ENCODE data around the gene CDC42. TPM values are rescaled to one million over a fixed set of nuclear protein-coding genes. Genes with fewer than 3 reads are reported as not detected.

The CDC42 gene
- total RNA-seq, 1 donor from 2014 or later, result 111 TPM

DNA sequence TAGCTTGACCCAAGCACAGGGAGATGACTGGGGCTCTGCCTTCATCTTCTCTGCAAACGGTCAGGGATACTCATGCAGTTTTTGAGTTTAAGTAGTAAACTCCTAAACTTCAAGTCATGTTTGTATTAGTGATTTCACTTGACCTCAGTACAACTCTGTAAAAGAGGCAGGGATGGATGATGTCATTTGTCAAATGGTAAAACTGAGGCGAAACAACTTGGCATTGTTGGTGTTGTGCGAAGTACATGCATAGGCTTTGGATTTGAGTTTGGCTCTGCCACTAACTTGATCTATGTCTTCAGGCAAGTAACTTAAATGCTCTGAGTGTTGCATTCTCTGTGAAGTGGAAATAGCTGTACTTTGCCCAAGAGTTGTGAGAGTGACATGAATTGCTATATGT lies 47.7 kb downstream of the CDC42 start:
- no peak for DNase-seq (ENCODE audit: low spot score in 2 of 2)
- Histone ChIP-seq H3K27me3 (no peaks in the 10 kb centered on the region), H3K9me3 (no peaks in the 10 kb centered on the region), H3K4me1 (peaks cover 0 to 2% of the 10 kb centered on the region in 2 donors), H3K27ac (no peak overlapping the region), H3K36me3 (peaks cover 34 to 43% of the 10 kb centered on the region in 2 donors), H3K4me3 (no peak overlapping the region)
- intact Hi-C loops (cut with DNase I), result no loop called here
- TF ChIP-seq, protein P1, sequence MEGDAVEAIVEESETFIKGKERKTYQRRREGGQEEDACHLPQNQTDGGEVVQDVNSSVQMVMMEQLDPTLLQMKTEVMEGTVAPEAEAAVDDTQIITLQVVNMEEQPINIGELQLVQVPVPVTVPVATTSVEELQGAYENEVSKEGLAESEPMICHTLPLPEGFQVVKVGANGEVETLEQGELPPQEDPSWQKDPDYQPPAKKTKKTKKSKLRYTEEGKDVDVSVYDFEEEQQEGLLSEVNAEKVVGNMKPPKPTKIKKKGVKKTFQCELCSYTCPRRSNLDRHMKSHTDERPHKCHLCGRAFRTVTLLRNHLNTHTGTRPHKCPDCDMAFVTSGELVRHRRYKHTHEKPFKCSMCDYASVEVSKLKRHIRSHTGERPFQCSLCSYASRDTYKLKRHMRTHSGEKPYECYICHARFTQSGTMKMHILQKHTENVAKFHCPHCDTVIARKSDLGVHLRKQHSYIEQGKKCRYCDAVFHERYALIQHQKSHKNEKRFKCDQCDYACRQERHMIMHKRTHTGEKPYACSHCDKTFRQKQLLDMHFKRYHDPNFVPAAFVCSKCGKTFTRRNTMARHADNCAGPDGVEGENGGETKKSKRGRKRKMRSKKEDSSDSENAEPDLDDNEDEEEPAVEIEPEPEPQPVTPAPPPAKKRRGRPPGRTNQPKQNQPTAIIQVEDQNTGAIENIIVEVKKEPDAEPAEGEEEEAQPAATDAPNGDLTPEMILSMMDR (IDR thresholded peaks at IDR 0.05), result no peak

DNA sequence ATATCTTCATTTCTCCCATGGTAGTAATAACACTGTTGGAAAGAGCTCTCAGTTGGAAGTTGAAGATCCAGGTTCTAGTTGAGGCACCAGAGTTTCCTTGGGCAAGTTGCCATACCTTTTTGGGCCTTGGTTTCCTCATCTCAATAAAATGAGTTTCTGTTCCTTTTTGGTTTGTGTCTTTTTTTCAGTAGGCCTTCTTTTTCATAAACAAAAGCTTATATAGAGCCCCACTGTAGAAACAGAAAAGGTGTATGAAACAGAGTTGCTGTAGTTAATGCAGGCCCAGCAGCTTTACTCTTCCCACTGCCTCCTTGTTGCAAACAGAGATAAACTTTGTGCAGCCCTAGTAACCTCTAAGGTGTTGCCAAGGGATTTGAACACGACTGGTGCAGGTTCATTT lies 48.7 kb downstream of the CDC42 start:
- intact Hi-C loops (cut with DNase I), result no loop called here
- peaks cover 32 to 34% of the 10 kb centered on the region in 2 donors for H3K36me3 ChIP-seq
- H3K27ac ChIP-seq, result no peak overlapping the region

DNA sequence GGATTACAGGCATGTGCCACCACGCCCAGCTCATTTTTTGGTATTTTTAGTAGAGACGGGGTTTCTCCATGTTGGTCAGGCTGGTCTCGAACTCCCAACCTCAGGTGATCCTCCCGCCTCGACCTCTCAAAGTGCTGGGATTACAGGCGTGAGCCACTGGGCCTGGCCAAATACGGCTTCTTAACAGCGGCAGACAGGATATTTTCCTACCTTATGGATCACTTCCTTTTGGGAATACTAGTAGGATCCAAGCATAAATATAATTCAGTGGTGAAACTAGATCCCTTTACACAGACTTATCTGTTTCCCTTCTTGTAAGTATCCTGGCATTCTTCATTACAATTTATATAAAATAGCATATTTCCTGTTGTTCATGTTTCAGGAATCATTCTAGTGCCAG lies 49.5 kb downstream of the CDC42 start:
- Histone ChIP-seq H3K9me3 (no peaks in the 10 kb centered on the region), H3K36me3 (peaks cover 24 to 26% of the 10 kb centered on the region in 2 donors), H3K4me1 (peaks cover 0 to 2% of the 10 kb centered on the region in 2 donors), H3K27me3 (no peaks in the 10 kb centered on the region), H3K4me3 (no peak overlapping the region), H3K27ac (no peak overlapping the region)
- intact Hi-C loops (cut with DNase I), result no loop called here
- no peak for DNase-seq (ENCODE audit: low spot score in 2 of 2)
- TF ChIP-seq, protein P1 (IDR thresholded peaks at IDR 0.05), result no peak

More for the DNA sequence above, 48.7 kb downstream of the CDC42 start:
- Histone ChIP-seq H3K4me3 (no peak overlapping the region), H3K9me3 (no peaks in the 10 kb centered on the region), H3K4me1 (peaks cover 0 to 2% of the 10 kb centered on the region in 2 donors), H3K27me3 (no peaks in the 10 kb centered on the region)
- DNase-seq (ENCODE audit: low spot score in 2 of 2), result no peak
- TF ChIP-seq, protein P1 (IDR thresholded peaks at IDR 0.05), result no peak

DNA sequence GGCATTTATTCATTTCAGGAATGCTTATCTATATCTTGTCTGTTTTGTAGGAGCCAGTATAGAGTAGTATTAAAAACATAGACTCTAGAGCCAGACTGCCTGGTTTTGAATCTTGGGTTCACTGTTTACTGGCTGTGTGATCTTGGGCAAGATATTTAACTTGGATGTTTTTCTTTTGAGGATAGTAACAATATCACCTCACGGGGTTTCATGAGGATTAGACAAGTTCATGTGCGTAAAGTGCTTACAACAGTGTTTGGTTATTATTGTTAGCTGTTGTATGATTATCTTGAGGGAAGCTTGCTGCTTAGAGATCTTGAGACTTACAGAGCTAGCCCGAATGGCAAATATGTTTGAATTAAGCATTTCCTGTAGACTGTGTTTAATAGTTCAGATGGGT lies 50.2 kb downstream of the CDC42 start:
- Histone ChIP-seq H3K27me3 (no peaks in the 10 kb centered on the region), H3K36me3 (peaks cover 17 to 24% of the 10 kb centered on the region in 2 donors), H3K27ac (no peak overlapping the region), H3K9me3 (no peaks in the 10 kb centered on the region), H3K4me1 (peaks cover 0 to 2% of the 10 kb centered on the region in 2 donors), H3K4me3 (no peak overlapping the region)
- no peak for DNase-seq (ENCODE audit: low spot score in 2 of 2)
- TF ChIP-seq, protein P1 (IDR thresholded peaks at IDR 0.05), result no peak
- intact Hi-C loops (cut with DNase I), result no loop called here

DNA sequence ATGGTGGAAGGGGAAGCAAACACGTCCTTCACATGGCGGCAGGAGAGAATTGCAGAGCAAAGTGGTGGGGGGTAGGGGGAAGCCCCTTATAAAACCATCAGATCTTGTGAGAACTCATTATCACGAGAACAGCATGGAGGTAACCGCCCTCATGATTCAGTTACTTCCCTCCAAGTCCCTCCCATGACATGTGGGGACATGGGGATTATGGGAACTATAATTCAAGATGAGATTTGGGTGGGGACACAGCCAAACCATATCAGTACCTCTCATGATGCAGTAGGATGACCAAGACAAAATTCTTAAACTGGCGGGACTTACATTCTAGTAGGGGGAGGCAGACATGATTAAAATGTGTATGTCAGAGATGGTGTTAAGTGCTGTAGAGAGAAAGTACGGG lies 51.6 kb downstream of the CDC42 start:
- TF ChIP-seq, protein P1 (IDR thresholded peaks at IDR 0.05), result no peak
- DNase-seq (ENCODE audit: low spot score in 2 of 2), result no peak
- no peaks in the 10 kb centered on the region for H3K9me3 ChIP-seq
- intact Hi-C loops (cut with DNase I), result no loop called here
- peaks cover 7 to 20% of the 10 kb centered on the region in 2 donors for H3K36me3 ChIP-seq
- H3K4me1 ChIP-seq, result peaks cover 0 to 2% of the 10 kb centered on the region in 2 donors
- no peaks in the 10 kb centered on the region for H3K27me3 ChIP-seq
- H3K4me3 ChIP-seq, result no peak overlapping the region
- no peak overlapping the region for H3K27ac ChIP-seq
